H1 (cell line): ENCODE results near the gene OR4F6. TPM values are rescaled to one million over a fixed set of nuclear protein-coding genes. Genes with fewer than 3 reads are reported as not detected.

Source experiments
- CTCF ChIA-PET: fragments of 300-600 bp; sonication (Branson Sonifier 250); formaldehyde crosslinking; loops from one replicate; lab custom pipeline; 2021; ENCODE audit not compliant: partially characterized antibody; lab: Charles Lee
- POLR2A ChIA-PET: fragments of 300-600 bp; sonication (Branson Sonifier 250); formaldehyde crosslinking; loops from one replicate; lab custom pipeline; 2021; ENCODE audit warnings: inconsistent platforms; ENCODE audit not compliant: partially characterized antibody; lab: Charles Lee
- DNase-seq, 2 experiments: peaks; one replicate each; pipeline versions ENCODE4 v3.0.0 to v3.0.0-alpha.2; 2010 to 2022; ENCODE audit warnings: low spot score in 2 of 2, low read depth in 1 of 2, mixed read lengths in 1 of 2
- FAIRE-seq: peaks from 2 replicates; lab custom pipeline; 2011; peaks lifted over from hg19 to GRCh38; lab: Jason Lieb, UNC
- H2AFZ ChIP-seq: 2 replicates; pipeline ENCODE4 v1.8.1; 2012; ENCODE audit warnings: low read length, inconsistent platforms
- H2AK5ac ChIP-seq: 2 replicates; pipeline ENCODE4 v1.6.1; 2013; ENCODE audit warnings: low read depth, low read length
- H2BK120ac ChIP-seq: replicated peaks from 2 replicates; pipeline ENCODE3; 2013; ENCODE audit warnings: low read depth, low read length, inconsistent platforms
- H2BK12ac ChIP-seq: 2 replicates; pipeline ENCODE4 v1.6.1; 2013; ENCODE audit warnings: low read depth, low read length
- H2BK15ac ChIP-seq: 2 replicates; pipeline ENCODE4 v1.6.1; 2013; ENCODE audit warnings: low read length
- H2BK20ac ChIP-seq: 2 replicates; pipeline ENCODE4 v1.6.1; 2013; ENCODE audit warnings: low read length
- H2BK5ac ChIP-seq: 2 replicates; pipeline ENCODE4 v1.6.1; 2013; ENCODE audit warnings: low read depth, low read length
- H3K14ac ChIP-seq: 2 replicates; pipeline ENCODE4 v1.6.1; 2013; ENCODE audit warnings: inconsistent platforms; ENCODE audit not compliant: insufficient read length
- H3K18ac ChIP-seq: 2 replicates; pipeline ENCODE4 v1.6.1; 2013; ENCODE audit warnings: low read length; ENCODE audit errors: extremely low read depth
- H3K23ac ChIP-seq: 2 replicates; pipeline ENCODE4 v1.6.1; 2013; ENCODE audit warnings: inconsistent platforms; ENCODE audit not compliant: insufficient read length
- H3K23me2 ChIP-seq: 2 replicates; pipeline ENCODE4 v1.6.1; 2013; ENCODE audit warnings: low read depth, low read length
- H3K27ac ChIP-seq: 2 replicates; pipeline ENCODE4 v1.6.1; 2011; ENCODE audit warnings: low read depth, low read length, inconsistent platforms
- H3K27me3 ChIP-seq, 4 experiments: replicated peaks in 1 of 4; 1 replicate in 1 of 4; 2 replicates in 3 of 4; pipeline versions ENCODE4 v1.6.1 to v1.8.1; 2011 to 2013; ENCODE audit warnings: low read length in 3 of 4, mild to moderate bottlenecking in 3 of 4, inconsistent platforms in 2 of 4, mixed read lengths in 2 of 4, moderate library complexity in 1 of 4; ENCODE audit not compliant: control insufficient read depth in 3 of 4, insufficient read depth in 3 of 4; ENCODE audit errors: extremely low read depth in 1 of 4
- H3K36me3 ChIP-seq, 4 experiments: 2 replicates each; pipeline versions ENCODE4 v1.6.1 to v1.8.1; 2011 to 2013; ENCODE audit warnings: mild to moderate bottlenecking in 4 of 4, low read length in 3 of 4, moderate library complexity in 2 of 4, control low read depth in 1 of 4, inconsistent platforms in 1 of 4; ENCODE audit not compliant: insufficient read depth in 4 of 4, control insufficient read depth in 2 of 4
- H3K4ac ChIP-seq: replicated peaks from 2 replicates; pipeline ENCODE3; 2013; ENCODE audit warnings: low read length, low read depth, mixed read lengths, inconsistent platforms; ENCODE audit not compliant: insufficient read length
- H3K4me1 ChIP-seq, 4 experiments: replicated peaks in 1 of 4; 1 replicate in 1 of 4; 2 replicates in 3 of 4; pipeline versions ENCODE4 v1.6.1 to v1.8.1; 2011 to 2013; ENCODE audit warnings: low read length in 3 of 4, inconsistent platforms in 2 of 4, mixed read lengths in 1 of 4; ENCODE audit not compliant: insufficient read depth in 4 of 4, control insufficient read depth in 3 of 4
- H3K4me2 ChIP-seq, 2 experiments: 2 replicates each; pipeline versions ENCODE4 v1.6.1 to v1.8.1; 2011 to 2013; ENCODE audit warnings: low read depth in 2 of 2, low read length in 2 of 2, control low read depth in 1 of 2, inconsistent platforms in 1 of 2, mild to moderate bottlenecking in 1 of 2; ENCODE audit not compliant: insufficient read depth in 1 of 2
- H3K4me3 ChIP-seq, 4 experiments: fragments of 200-600, 300-600 bp in 1 of 4; sonication (generic), shearing (Covaris generic), sonication (Bioruptor Twin) in 1 of 4; 2 replicates each; pipeline versions ENCODE4 v1.5.1 to v1.8.1; 2011 to 2016; ENCODE audit warnings: low read length in 4 of 4, low read depth in 3 of 4, control low read depth in 2 of 4, inconsistent platforms in 2 of 4, mild to moderate bottlenecking in 2 of 4, mixed read lengths in 1 of 4, moderate library complexity in 1 of 4; ENCODE audit not compliant: insufficient read depth in 2 of 4; ENCODE audit errors: extremely low read depth in 1 of 4
- H3K56ac ChIP-seq: replicated peaks from 2 replicates; pipeline ENCODE3; 2013; ENCODE audit warnings: low read depth, mild to moderate bottlenecking, mixed read lengths, low read length, inconsistent platforms; ENCODE audit not compliant: insufficient read length
- H3K79me1 ChIP-seq: 2 replicates; pipeline ENCODE4 v1.6.1; 2013; ENCODE audit warnings: low read depth, low read length, control low read depth
- H3K79me2 ChIP-seq, 2 experiments: 2 replicates each; pipeline versions ENCODE4 v1.6.1 to v1.8.1; 2012 to 2013; ENCODE audit warnings: low read length in 2 of 2, mild to moderate bottlenecking in 2 of 2, inconsistent platforms in 1 of 2; ENCODE audit not compliant: insufficient read depth in 2 of 2, control insufficient read depth in 1 of 2
- H3K9ac ChIP-seq, 4 experiments: replicated peaks in 1 of 4; 1 replicate in 1 of 4; 2 replicates in 3 of 4; pipeline versions ENCODE4 v1.6.1 to v1.8.1; 2011 to 2013; ENCODE audit warnings: low read depth in 3 of 4, low read length in 3 of 4, control low read depth in 2 of 4, mild to moderate bottlenecking in 2 of 4, moderate library complexity in 2 of 4, inconsistent platforms in 1 of 4; ENCODE audit errors: extremely low read depth in 1 of 4
- H3K9me3 ChIP-seq, 2 experiments: 2 replicates each; pipeline versions ENCODE4 v1.6.1 to v1.8.1; 2012 to 2013; ENCODE audit warnings: mild to moderate bottlenecking in 2 of 2, moderate library complexity in 2 of 2, control low read depth in 1 of 2, inconsistent platforms in 1 of 2, low read depth in 1 of 2, low read length in 1 of 2, mixed read lengths in 1 of 2; ENCODE audit not compliant: insufficient read depth in 2 of 2
- H4K20me1 ChIP-seq, 2 experiments: replicated peaks in 1 of 2; 2 replicates each; pipeline versions ENCODE3 to v1.8.1; 2011 to 2013; ENCODE audit warnings: inconsistent platforms in 2 of 2, low read length in 2 of 2, mild to moderate bottlenecking in 1 of 2; ENCODE audit not compliant: insufficient read depth in 2 of 2, control insufficient read depth in 1 of 2
- H4K5ac ChIP-seq: 2 replicates; pipeline ENCODE4 v1.6.1; 2013; ENCODE audit warnings: low read length, low read depth, mixed read lengths, inconsistent platforms; ENCODE audit not compliant: insufficient read length
- H4K8ac ChIP-seq: 2 replicates; pipeline ENCODE4 v1.8.0; 2013; ENCODE audit warnings: mild to moderate bottlenecking, moderate library complexity, low read length, inconsistent platforms; ENCODE audit not compliant: insufficient read depth; ENCODE audit errors: extremely low read depth
- H4K91ac ChIP-seq: replicated peaks from 2 replicates; pipeline ENCODE3; 2013; ENCODE audit warnings: low read length, mixed read lengths, inconsistent platforms; ENCODE audit not compliant: insufficient read length
- ASH2L ChIP-seq: fragments of 200-600, 300-600 bp; sonication (generic); IDR thresholded peaks from one replicate; pipeline ENCODE4 v1.7.1; 2017; ENCODE audit warnings: low read length
- BCL11A ChIP-seq, 2 experiments: IDR thresholded peaks; one replicate each; pipeline ENCODE4 v1.6.1; 2011; ENCODE audit warnings: low read depth in 2 of 2, low read length in 2 of 2, mild to moderate bottlenecking in 2 of 2
- CHD2 ChIP-seq: IDR thresholded peaks from 2 replicates; pipeline ENCODE4 v1.6.1; 2012; ENCODE audit warnings: low read length, improper control_type of control experiment
- HDAC6 ChIP-seq: IDR thresholded peaks from one replicate; pipeline ENCODE4 v1.7.1; 2012; ENCODE audit warnings: low read depth, mild to moderate bottlenecking, inconsistent platforms, low read length, moderate library complexity
- SIN3A ChIP-seq, 2 experiments: IDR thresholded peaks in 1 of 2; conservative IDR thresholded peaks in 1 of 2; 2 replicates each; pipeline ENCODE4 v1.6.1; 2011 to 2012; ENCODE audit warnings: low read length in 2 of 2, improper control_type of control experiment in 1 of 2, low read depth in 1 of 2, mild to moderate bottlenecking in 1 of 2
- WGBS, 2 experiments: shearing (Covaris generic) in 1 of 2; methylation state at CpG; one replicate each; pipeline versions ENCODE4 v1.1.6 to v1.1.7; 2013 to 2015; ENCODE audit warnings: low lambda C conversion rate in 2 of 2, mixed read lengths in 2 of 2, inconsistent platforms in 1 of 2, low coverage in 1 of 2, missing lambda C conversion rate in 1 of 2; ENCODE audit not compliant: insufficient replicate concordance in 2 of 2, insufficient coverage in 1 of 2, insufficient read length in 1 of 2; ENCODE audit errors: extremely low coverage in 1 of 2, missing lambda C conversion rate in 1 of 2; 5-methylcytosine and 5-hydroxymethylcytosine counted together
- polyA plus RNA-seq, 7 experiments: library from polyadenylated mRNA; depleted of rRNA in 3 of 7; stranded (reverse) in 5 of 7; unstranded in 2 of 7; fragments of >200 nt in 5 of 7; fragments of 200-250 nt in 2 of 7; gene quantifications; 1 replicate in 5 of 7; 2 replicates in 1 of 7; 4 replicates in 1 of 7; pipeline versions ENCODE4 v1.2.1 to v1.2.3, GENCODE V29; 2011 to 2013; ENCODE audit warnings: missing spikeins in 2 of 7, mixed read lengths in 2 of 7
- total RNA-seq: library from RNA; stranded (reverse); fragmentation: NEBNext Ultra II Directional; extraction: Animal tissue kit (Norgen Biotek cat#: 25700); gene quantifications from 2 replicates; pipeline ENCODE4 v1.2.1, GENCODE V29; 2021

The OR4F6 gene
- total and polyA plus RNA-seq, 2 of the 8 experiments (the other 6 are each of a cell fraction or from before 2014, with no cell fraction given): not detected

DNA sequence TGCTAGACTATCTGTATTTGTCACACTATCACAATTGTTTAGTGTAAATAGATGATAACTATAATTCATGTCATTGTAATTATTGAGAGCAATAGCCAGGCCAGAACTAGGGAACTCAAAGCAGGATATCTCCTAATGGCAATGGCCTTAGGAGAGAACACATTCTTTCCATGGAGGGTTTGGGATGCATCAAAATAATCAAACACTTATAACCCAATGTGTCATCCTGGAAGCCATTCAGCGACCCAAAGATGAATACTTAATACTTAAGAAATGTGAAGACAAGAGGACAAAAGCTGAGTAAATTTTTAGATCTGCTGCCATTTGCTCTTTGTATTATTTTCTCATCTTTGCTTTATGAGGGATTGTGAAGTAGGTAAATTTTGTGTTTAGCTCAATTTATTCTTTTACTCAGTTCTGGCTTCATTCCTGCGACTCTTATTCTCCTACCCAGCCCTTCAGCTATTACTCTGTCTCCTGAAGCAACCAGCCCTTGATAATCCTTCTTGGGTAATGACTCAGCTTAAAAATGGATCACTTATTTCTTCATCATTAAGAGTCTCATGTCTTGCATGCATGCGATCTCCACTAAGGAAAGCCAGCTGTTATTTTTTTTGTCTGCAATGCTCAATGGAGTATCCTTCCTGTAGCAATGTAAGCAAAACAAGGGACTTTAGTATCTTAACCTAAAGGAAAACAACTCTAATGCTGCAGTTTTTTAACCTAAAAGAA is 10.7 kb downstream of the OR4F6 start:
- Histone ChIP-seq H4K5ac (no peak overlapping the region), H3K14ac (no peak overlapping the region), H2AFZ (no peak overlapping the region), H3K79me2 (no peaks in the 10 kb centered on the region), H3K9me3 (peaks cover 10 to 12% of the 10 kb centered on the region in 2 experiments; a peak in 2 of 4 replicates), H2BK15ac (no peak overlapping the region), H3K79me1 (no peaks in the 10 kb centered on the region), H3K56ac (no peak overlapping the region), H2BK12ac (no peak overlapping the region), H2BK20ac (no peak overlapping the region), H3K36me3 (no peaks in the 10 kb centered on the region), H3K18ac (no peak overlapping the region), H2BK5ac (no peak overlapping the region), H3K23me2 (no peaks in the 10 kb centered on the region), H3K23ac (no peak overlapping the region), H3K4me2 (no peak overlapping the region), H3K4me3 (no peak overlapping the region), H2AK5ac (no peak overlapping the region), H3K4me1 (no peaks in the 10 kb centered on the region), H3K27me3 (no peaks in the 10 kb centered on the region), H2BK120ac (no peak overlapping the region), H3K9ac (no peak overlapping the region), H4K20me1 (no peaks in the 10 kb centered on the region), H3K4ac (no peak overlapping the region), H4K8ac (no peak overlapping the region), H3K27ac (no peak overlapping the region), H4K91ac (no peak overlapping the region)
- TF ChIP-seq CHD2: no peak
- no peak for TF ChIP-seq SIN3A (conservative IDR thresholded peaks at IDR 0.05 in 1 of 2, IDR thresholded peaks at IDR 0.05 in 1 of 2; ENCODE audit: low read depth in 1 of 2, low read length in 2 of 2)
- TF ChIP-seq ASH2L: no peak
- no peak for TF ChIP-seq HDAC6
- TF ChIP-seq BCL11A (IDR thresholded peaks at IDR 0.05; ENCODE audit: low read depth in 2 of 2, low read length in 2 of 2): no peak
- 71% methylated on average over 3 of the region's 3 CpGs; no CpG with 5 or more reads in 1 of the 2 experiments for WGBS, 2 experiments
- no peak for DNase-seq
- FAIRE-seq: no peak
- CTCF ChIA-PET: no interaction called here
- POLR2A ChIA-PET: no interaction called here
